AG04450 (cell line): ENCODE measurements around the gene CRTC3. TPM values are rescaled to one million over a fixed set of nuclear protein-coding genes. Genes with fewer than 3 reads are reported as not detected.

Experiments
- CTCF ChIA-PET: fragments of 300-600, 350-600 bp; formaldehyde crosslinking; extraction: SDS; loops from one replicate; lab custom pipeline; 2022; ENCODE audit warnings: antibody characterized with exemption, inconsistent platforms; lab: Charles Lee
- POLR2A ChIA-PET: fragments of 350-600 bp; formaldehyde crosslinking; extraction: SDS; loops from one replicate; lab custom pipeline; 2021; ENCODE audit warnings: antibody characterized with exemption, inconsistent platforms; lab: Yijun Ruan, JAX
- DNase-seq: peaks from one replicate; pipeline ENCODE4 v3.0.0-alpha.2; 2011; ENCODE audit warnings: low read depth, low spot score
- H3K27ac ChIP-seq: one replicate; pipeline ENCODE4 v1.5.1; 2012; ENCODE audit warnings: low read depth, low read length, control low read depth
- H3K27me3 ChIP-seq: one replicate; pipeline ENCODE4 v1.6.0; 2012; ENCODE audit warnings: low read length; ENCODE audit not compliant: control insufficient read depth, insufficient read depth
- H3K4me3 ChIP-seq: 2 replicates; pipeline ENCODE4 v1.5.1; 2011; ENCODE audit warnings: mild to moderate bottlenecking, low read depth, low read length, control low read depth
- H3K9me3 ChIP-seq: 2 replicates; pipeline ENCODE4 v1.5.1; 2012; ENCODE audit warnings: low read length; ENCODE audit not compliant: control insufficient read depth, insufficient read depth
- CTCF ChIP-seq: IDR thresholded peaks from 2 replicates; pipeline ENCODE4 v1.5.1; 2011; ENCODE audit warnings: low read depth, low read length, control low read depth, inconsistent platforms
- polyA plus RNA-seq: library from polyadenylated mRNA; depleted of rRNA; stranded (reverse); fragments of >200 nt; gene quantifications from 2 replicates; pipeline ENCODE4 v1.2.3, GENCODE V29; 2011

CRTC3 gene
- polyA plus RNA-seq, 1 experiment = 23.1 TPM

GRCh38 chr15:90603893-90604292, 74.2 kb downstream of the CRTC3 start:
- CTCF ChIA-PET = interaction anchor here (1.0 kb wide), 1 partner anchor 17 kb away, joined by 3 read pairs; no protein-coding TSS in a partner anchor
- POLR2A ChIA-PET = no interaction called here
- H3K9me3 ChIP-seq = no peaks in the 10 kb centered on the region; the same call in 1 of the 2 replicates
- no peak for DNase-seq
- no peak overlapping the region for H3K4me3 ChIP-seq
- peak; percentile 45 for TF ChIP-seq CTCF
- H3K27ac ChIP-seq = no peak overlapping the region
- H3K27me3 ChIP-seq = no peaks in the 10 kb centered on the region

- Histone ChIP-seq H3K4me3 (no peak overlapping the region), H3K27ac (no peak overlapping the region), H3K9me3 (no peaks in the 10 kb centered on the region), H3K27me3 (no peaks in the 10 kb centered on the region)
- TF ChIP-seq CTCF = no peak
- no peak for DNase-seq
- ChIA-PET CTCF (interaction anchor here (1.2 kb wide), 1 partner anchor 287 kb away, joined by 3 read pairs; no protein-coding TSS in a partner anchor), POLR2A (no interaction called here)
Observed at GRCh38 chr15:90606641-90607040, 76.9 kb downstream of the CRTC3 start.

- ChIA-PET CTCF (interaction anchor here (0.6 kb wide), 1 partner anchor 90 kb away, joined by 8 read pairs; no protein-coding TSS in a partner anchor), POLR2A (no interaction called here)
- Histone ChIP-seq H3K27me3 (no peaks in the 10 kb centered on the region), H3K4me3 (no peak overlapping the region), H3K27ac (no peak overlapping the region), H3K9me3 (no peaks in the 10 kb centered on the region)
- TF ChIP-seq CTCF = no peak
- no peak for DNase-seq
Observed at GRCh38 chr15:90607361-90607760, 77.6 kb downstream of the CRTC3 start.

- ChIA-PET POLR2A (no interaction called here), CTCF (interaction anchor here (1.6 kb wide), 1 partner anchor 10 kb away, joined by 3 read pairs; no protein-coding TSS in a partner anchor)
- Histone ChIP-seq H3K27ac (no peak overlapping the region), H3K4me3 (no peak overlapping the region), H3K27me3 (no peaks in the 10 kb centered on the region), H3K9me3 (no peaks in the 10 kb centered on the region)
- peak; percentile 16 for DNase-seq
- no peak for TF ChIP-seq CTCF
Observed at GRCh38 chr15:90609242-90610180, 79.8 kb downstream of the CRTC3 start.

GRCh38 chr15:90610190-90610589, 80.5 kb downstream of the CRTC3 start:
- POLR2A ChIA-PET = no interaction called here
- Histone ChIP-seq H3K27ac (peak overlapping the region; percentile 70), H3K27me3 (no peaks in the 10 kb centered on the region), H3K9me3 (no peaks in the 10 kb centered on the region), H3K4me3 (no peak overlapping the region)
- TF ChIP-seq CTCF = no peak
- peak; percentile 44 for DNase-seq
- CTCF ChIA-PET = interaction anchor here (0.6 to 1.6 kb wide), 2 partner anchors 9 to 162 kb away, joined by 3 read pairs; no protein-coding TSS in a partner anchor
